Measurements from ENCODE around the gene PIK3R2.

PIK3R2 gene

GRCh38 chr19:18174983-18175382, 22.0 kb downstream of the PIK3R2 start:
- DNase-seq: no peak

GRCh38 chr19:18176367-18177310, 23.7 kb downstream of the PIK3R2 start:
- no peak for DNase-seq

GRCh38 chr19:18179957-18180356, 27.0 kb downstream of the PIK3R2 start:
- no peak for DNase-seq

- no peak for DNase-seq
Measured at GRCh38 chr19:18183529-18183928, 30.6 kb downstream of the PIK3R2 start.

DNA sequence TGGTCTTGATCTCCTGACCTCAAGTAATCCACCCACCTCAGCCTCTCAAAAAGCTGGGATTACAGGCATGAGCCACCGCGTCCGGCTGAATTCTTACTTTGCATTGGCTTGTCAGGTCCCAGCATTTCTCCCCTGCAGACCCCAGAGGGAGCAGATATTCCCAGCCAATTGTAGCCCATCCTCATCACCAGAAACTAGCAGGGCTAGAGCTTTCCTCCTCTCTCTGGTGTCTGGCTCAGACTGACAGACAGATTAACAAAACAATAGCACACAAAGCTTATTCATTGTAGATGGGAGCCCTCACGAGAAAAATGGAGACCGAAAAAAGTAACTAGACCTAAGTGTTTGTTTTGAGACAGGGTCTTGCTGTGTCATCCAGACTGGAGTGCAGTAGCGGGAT, 32.6 kb downstream of the PIK3R2 start:
- DNase-seq: no peak

- no peak for DNase-seq
Measured at GRCh38 chr19:18190278-18190677, 37.3 kb downstream of the PIK3R2 start.

GRCh38 chr19:18191640-18192062, 38.7 kb downstream of the PIK3R2 start:
- no peak for DNase-seq

DNA sequence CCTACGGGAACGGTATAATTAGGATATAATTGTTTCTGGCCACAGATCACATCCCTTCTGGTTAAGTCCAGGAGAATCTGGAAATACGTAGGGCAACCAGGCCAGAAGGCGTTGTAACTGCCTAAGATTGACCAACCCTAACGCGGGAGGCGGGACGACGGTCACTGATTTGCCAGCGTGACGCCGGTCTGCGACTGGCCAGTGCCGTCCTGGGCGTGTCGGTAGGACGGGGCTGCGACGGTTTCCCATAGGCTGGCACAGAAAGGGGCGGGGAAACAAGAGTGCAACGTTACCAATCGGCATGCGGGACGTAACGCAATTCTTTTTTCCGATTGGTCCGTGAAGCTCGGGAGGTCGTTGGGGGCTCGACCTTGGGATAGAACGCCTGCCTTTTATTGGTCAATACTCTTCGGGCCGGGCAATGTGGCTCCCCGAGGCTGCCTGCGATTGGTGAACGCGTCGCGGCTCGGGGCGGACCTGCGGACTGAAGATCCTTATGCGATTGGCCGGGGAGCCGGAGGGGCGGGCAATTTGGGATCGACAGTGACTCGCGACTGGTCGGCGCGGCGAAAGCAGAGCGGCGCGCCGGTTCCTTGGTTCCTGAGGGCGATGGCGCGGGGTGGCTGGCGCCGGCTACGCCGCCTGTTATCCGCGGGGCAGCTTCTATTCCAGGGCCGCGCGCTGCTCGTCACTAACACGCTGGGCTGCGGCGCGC, 39.9 kb downstream of the PIK3R2 start, which contains the start of gene MPV17L2:
Gene MPV17L2 (plus strand): TSS at position 546 of the 715 bp plus-strand sequence. CDS start 64 bp downstream, at position 610.
- DNase-seq: peak; percentile 100

- DNase-seq: no peak
Measured at GRCh38 chr19:18193388-18194180, 40.6 kb downstream of the PIK3R2 start.

- DNase-seq: no peak
Measured at GRCh38 chr19:18194181-18194530, 41.2 kb downstream of the PIK3R2 start.

DNA sequence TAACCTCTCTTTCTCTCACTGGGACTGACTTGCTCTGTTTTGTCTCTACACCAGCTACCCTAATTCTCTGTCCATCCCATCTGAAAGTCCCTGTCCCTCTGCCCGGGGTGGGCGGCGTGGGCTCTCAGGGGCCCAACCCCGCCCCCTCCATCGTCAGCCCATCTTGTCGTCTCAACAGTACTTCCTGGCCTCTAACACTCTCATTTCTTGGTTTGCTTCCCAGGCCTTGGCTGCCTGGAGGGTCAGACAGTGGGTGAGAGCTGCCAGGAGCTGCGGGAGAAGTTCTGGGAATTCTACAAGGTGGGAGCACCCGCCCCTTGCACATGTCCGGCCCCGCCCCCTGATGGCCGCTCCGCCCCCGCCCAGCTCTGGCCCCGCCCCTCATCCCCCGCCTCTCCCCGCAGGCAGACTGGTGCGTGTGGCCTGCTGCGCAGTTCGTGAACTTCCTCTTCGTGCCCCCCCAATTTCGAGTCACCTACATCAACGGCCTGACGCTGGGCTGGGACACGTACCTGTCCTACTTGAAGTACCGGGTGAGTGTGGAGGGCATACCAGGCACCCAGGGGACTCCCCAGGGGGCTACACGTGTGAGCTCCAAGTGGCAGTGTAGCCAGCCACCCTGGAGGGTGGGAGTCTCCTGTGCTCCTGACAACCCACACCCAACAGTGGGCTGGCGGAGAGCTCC, 41.7 kb downstream of the PIK3R2 start:
- no peak for DNase-seq

GRCh38 chr19:18196511-18196845, 43.5 kb downstream of the PIK3R2 start:
- no peak for DNase-seq

DNA sequence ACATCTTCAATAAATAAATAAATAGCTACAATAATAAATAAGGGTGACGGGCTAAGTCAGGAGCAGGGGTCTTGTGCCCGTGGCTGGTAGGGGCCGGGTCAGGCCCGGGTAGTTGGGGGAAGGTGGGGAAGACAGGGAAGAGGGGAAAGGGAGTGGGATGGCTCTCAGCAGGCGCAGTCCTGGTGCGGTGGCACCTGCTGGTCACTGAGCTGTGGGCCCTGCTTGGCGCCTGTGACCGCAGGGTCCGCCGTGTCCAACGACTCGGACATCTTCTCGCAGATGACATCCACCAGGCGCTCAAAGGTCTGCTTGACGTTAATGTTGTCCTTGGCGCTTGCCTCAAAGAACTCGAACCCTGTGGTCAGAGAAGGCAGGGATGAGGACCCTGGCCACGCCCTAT, 44.3 kb downstream of the PIK3R2 start:
- DNase-seq: no peak

DNA sequence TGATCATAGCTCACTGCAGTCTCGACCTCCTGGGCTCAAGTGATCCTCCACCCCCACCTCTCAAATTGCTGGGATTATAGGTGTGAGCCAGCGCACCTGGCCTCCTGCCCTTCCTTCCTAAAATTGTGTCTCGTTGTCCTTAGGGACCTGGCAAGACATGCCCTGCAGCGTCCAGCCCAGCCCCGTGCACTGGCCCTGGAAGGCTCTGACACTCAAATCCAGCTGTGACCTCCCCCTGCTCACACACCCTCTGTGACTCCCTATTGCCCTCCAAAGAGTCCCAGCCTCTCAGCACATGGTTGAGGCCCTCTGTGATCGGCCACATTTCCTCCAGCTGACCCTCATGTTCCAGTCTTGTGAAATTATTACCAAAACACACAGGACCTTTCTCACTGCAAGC, 45.0 kb downstream of the PIK3R2 start:
- DNase-seq: no peak

- DNase-seq: no peak
Measured at GRCh38 chr19:18198374-18198773, 45.4 kb downstream of the PIK3R2 start.

DNA sequence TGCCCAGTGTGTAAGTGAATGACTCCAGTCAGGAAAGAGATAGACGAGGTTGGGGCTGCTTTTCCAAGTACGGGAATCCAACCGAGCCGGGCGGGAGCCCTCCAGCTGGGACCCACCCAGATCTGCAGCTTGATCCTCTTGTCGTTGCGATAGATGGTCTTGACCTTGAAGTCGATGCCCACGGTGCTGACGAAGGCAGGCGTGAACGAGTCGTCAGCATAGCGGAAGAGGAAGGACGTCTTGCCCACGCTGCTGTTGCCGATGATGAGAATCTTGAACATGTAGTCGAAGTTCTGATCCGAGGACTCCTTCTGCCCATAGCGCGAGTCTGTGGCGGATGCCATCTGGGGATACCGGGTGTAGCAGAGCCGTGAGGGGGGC, 49.4 kb downstream of the PIK3R2 start:
- no peak for DNase-seq

- peak; percentile 52 for DNase-seq
Measured at GRCh38 chr19:18202778-18203407, 49.9 kb downstream of the PIK3R2 start.

DNA sequence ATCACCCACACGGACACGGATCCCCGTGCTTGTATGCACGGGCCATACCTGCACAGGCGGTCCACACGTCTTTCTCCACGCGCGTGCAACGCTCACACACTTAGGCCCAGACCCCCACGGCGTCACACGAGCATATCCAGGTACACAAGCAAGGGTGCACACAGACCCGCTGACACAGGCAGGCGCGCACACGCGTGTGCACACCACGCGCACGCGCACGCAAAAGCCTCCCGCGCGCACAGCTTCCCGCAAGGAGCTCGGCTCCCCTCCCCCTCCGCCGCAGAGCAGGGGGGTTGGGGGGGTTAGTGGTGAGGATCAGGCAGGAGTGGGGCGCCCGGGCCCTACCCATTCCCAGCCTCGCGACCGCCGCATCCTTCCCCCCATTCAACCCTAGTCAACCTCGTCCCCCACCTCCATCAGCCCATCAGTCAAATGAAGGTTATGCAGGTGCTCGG, 50.5 kb downstream of the PIK3R2 start:
- peak; percentile 54 for DNase-seq

GRCh38 chr19:18203863-18204393, 51.0 kb downstream of the PIK3R2 start, which contains the start of gene RAB3A:
TSS of gene RAB3A (minus strand) at chr19:18204042. CDS start at chr19:18202740, 1,302 bp downstream.
- DNase-seq: peak; percentile 100

DNA sequence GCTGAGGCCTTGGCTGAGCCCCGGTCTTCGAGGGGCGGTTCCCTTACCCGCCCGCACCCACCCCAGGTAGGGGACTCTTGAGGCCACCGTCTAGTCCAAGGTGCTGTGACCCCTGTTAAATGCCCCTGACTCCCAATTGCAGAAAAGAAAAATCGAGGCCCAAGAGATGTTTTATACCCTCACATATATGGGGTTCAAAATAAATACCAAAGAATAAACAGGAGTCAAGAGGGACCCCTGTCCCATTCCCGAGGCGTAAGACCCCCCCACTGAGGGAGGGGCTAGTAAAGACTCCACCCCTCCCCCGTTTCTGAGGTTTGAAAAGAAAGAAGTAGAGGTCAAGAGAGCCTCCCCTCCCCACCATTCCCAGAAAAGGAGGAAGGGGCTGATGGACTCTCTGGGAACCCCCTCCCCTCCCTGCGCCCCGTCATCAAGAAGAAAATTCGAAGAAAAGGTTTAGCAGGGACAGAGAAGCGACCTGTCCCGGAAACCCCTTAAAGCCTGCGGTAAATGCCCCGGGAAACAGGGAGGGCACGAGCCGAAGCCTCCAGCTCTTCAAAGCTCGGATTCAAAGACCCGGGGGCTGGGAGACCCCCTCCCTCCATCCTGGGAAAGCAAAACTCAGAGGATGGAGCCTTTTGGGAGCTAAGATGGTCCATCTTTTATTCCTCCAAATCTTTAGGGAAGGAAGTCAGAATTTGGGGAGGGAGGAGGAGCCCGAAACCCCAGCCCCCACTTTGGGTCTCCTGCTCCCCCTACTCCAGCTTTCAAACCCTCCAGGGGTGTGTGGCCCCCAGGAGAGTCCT, 51.6 kb downstream of the PIK3R2 start:
- peak; percentile 75 for DNase-seq
